Parathyroid adenoma (tissue), 2 donors: ENCODE measurements around the gene PPP1CC.
A peak's percentile ranks its signal among the peaks of the same experiment; 100 is the strongest.

Experiments
- H2AFZ ChIP-seq: fragments of 300-600 bp; sonication (generic); one replicate; pipeline ENCODE4 v1.7.0; 2017; ENCODE audit warnings: antibody characterized with exemption, mild to moderate bottlenecking
- H3K27ac ChIP-seq: fragments of 300-600 bp; sonication (generic); one replicate; pipeline ENCODE4 v1.7.0; 2017
- H3K27me3 ChIP-seq: fragments of 300-600 bp; sonication (generic); one replicate; pipeline ENCODE4 v1.7.0; 2017; ENCODE audit warnings: low read length; ENCODE audit not compliant: control insufficient read depth, insufficient read depth
- H3K36me3 ChIP-seq: fragments of 300-600 bp; sonication (generic); one replicate; pipeline ENCODE4 v1.7.0; 2017; ENCODE audit warnings: low read length; ENCODE audit not compliant: control insufficient read depth, insufficient read depth
- H3K4me1 ChIP-seq: fragments of 300-600 bp; sonication (generic); one replicate; pipeline ENCODE4 v1.7.0; 2017; ENCODE audit warnings: control low read depth
- H3K4me2 ChIP-seq: fragments of 300-600 bp; sonication (generic); one replicate; pipeline ENCODE4 v1.7.0; 2017; ENCODE audit warnings: low read length
- H3K4me3 ChIP-seq: fragments of 300-600 bp; sonication (generic); one replicate; pipeline ENCODE4 v1.7.0; 2017; ENCODE audit warnings: low read depth, low read length
- H3K79me2 ChIP-seq: fragments of 300-600 bp; sonication (generic); one replicate; pipeline ENCODE4 v1.7.0; 2017; ENCODE audit warnings: control low read depth
- H3K9ac ChIP-seq: fragments of 300-600 bp; sonication (generic); one replicate; pipeline ENCODE4 v1.7.0; 2017; ENCODE audit warnings: mild to moderate bottlenecking
- H3K9me3 ChIP-seq: fragments of 300-600 bp; sonication (generic); one replicate; pipeline ENCODE4 v1.7.0; 2017; ENCODE audit warnings: low read length; ENCODE audit not compliant: control insufficient read depth
- CTCF ChIP-seq: fragments of 300-600 bp; sonication (generic); IDR thresholded peaks from one replicate; pipeline ENCODE4 v1.7.0; 2017; ENCODE audit warnings: antibody characterized with exemption, mild to moderate bottlenecking
- donor health status: primary hyperparathyroidism.

PPP1CC gene

GRCh38 chr12:110742718-110743570 is at the start of gene PPP1CC:
Gene PPP1CC (minus strand): TSS chr12:110742891. CDS start chr12:110742707, 184 bp downstream.
- H3K36me3 ChIP-seq: no peaks in the 10 kb centered on the region
- H3K9ac ChIP-seq: peak within 1 kb of the TSS; percentile 95
- H3K79me2 ChIP-seq: peaks cover 19% of the 10 kb centered on the region
- peak within 1 kb of the TSS; percentile 86 for H3K4me3 ChIP-seq
- peak within 1 kb of the TSS; percentile 100 for H2AFZ ChIP-seq
- peak within 1 kb of the TSS; percentile 90 for H3K4me2 ChIP-seq
- TF ChIP-seq CTCF: peak; percentile 22
- no peaks in the 10 kb centered on the region for H3K9me3 ChIP-seq
- H3K4me1 ChIP-seq: peaks cover 12% of the 10 kb centered on the region
- H3K27me3 ChIP-seq: no peaks in the 10 kb centered on the region
- peak within 1 kb of the TSS; percentile 84 for H3K27ac ChIP-seq

- Histone ChIP-seq H3K4me2 (no peak overlapping the region), H3K79me2 (no peaks in the 10 kb centered on the region), H3K9ac (no peak overlapping the region), H3K4me1 (no peaks in the 10 kb centered on the region), H2AFZ (no peak overlapping the region), H3K27ac (no peak overlapping the region), H3K4me3 (no peak overlapping the region), H3K36me3 (no peaks in the 10 kb centered on the region), H3K9me3 (no peaks in the 10 kb centered on the region), H3K27me3 (no peaks in the 10 kb centered on the region)
- TF ChIP-seq CTCF: no peak
Observed at GRCh38 chr12:110791589-110791988, 48.9 kb upstream of the PPP1CC start.

GRCh38 chr12:110790301-110790700 is 47.6 kb upstream of the PPP1CC start:
- no peaks in the 10 kb centered on the region for H3K9me3 ChIP-seq
- no peaks in the 10 kb centered on the region for H3K4me1 ChIP-seq
- H3K4me2 ChIP-seq: no peak overlapping the region
- no peak overlapping the region for H3K27ac ChIP-seq
- H3K9ac ChIP-seq: no peak overlapping the region
- no peak for TF ChIP-seq CTCF
- H2AFZ ChIP-seq: no peak overlapping the region
- H3K79me2 ChIP-seq: no peaks in the 10 kb centered on the region
- no peaks in the 10 kb centered on the region for H3K27me3 ChIP-seq
- no peaks in the 10 kb centered on the region for H3K36me3 ChIP-seq
- H3K4me3 ChIP-seq: no peak overlapping the region

- no peak for TF ChIP-seq CTCF
- Histone ChIP-seq H3K4me1 (no peaks in the 10 kb centered on the region), H3K9ac (no peak overlapping the region), H3K9me3 (no peaks in the 10 kb centered on the region), H3K4me2 (no peak overlapping the region), H3K79me2 (no peaks in the 10 kb centered on the region), H2AFZ (no peak overlapping the region), H3K27me3 (no peaks in the 10 kb centered on the region), H3K4me3 (no peak overlapping the region), H3K36me3 (no peaks in the 10 kb centered on the region), H3K27ac (no peak overlapping the region)
Observed at GRCh38 chr12:110786012-110786411, 43.3 kb upstream of the PPP1CC start.

GRCh38 chr12:110785240-110785639 is 42.5 kb upstream of the PPP1CC start:
- H2AFZ ChIP-seq: no peak overlapping the region
- H3K27me3 ChIP-seq: no peaks in the 10 kb centered on the region
- H3K4me3 ChIP-seq: no peak overlapping the region
- H3K4me2 ChIP-seq: no peak overlapping the region
- no peak overlapping the region for H3K9ac ChIP-seq
- H3K27ac ChIP-seq: no peak overlapping the region
- H3K4me1 ChIP-seq: no peaks in the 10 kb centered on the region
- TF ChIP-seq CTCF: no peak
- no peaks in the 10 kb centered on the region for H3K36me3 ChIP-seq
- H3K79me2 ChIP-seq: no peaks in the 10 kb centered on the region
- H3K9me3 ChIP-seq: no peaks in the 10 kb centered on the region
